GM18909 (cell line): ENCODE data around the gene MTHFD2L.
"Not testable (repeated sequence)": the region's sequence is repeated elsewhere in the genome, so short reads cannot be mapped to it uniquely, and the experiment has no call there.

Source experiments
- ATAC-seq: cut with Tn5 transposase; IDR thresholded peaks from one replicate; pipeline ENCODE4 v1.9.1; 2021; ENCODE audit warnings: mild to moderate bottlenecking; ENCODE audit not compliant: unreplicated experiment, poor library complexity

MTHFD2L gene

DNA sequence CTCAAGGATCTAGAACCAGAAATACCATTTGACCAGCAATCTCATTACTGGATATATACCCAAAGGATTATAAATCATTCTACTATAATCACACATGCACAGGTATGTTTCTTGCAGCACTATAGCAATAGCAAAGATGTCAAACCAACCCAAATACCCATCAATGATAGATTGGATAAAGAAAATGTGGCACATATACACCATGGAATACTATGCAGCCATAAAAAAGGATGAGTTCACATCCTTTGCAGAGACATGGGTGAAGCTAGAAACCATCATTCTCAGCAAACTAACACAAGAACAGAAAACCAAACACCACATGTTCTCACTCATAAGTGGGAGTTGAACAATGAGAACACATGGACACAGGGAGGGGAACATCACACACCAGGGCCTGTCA lies 25.7 kb upstream of the MTHFD2L start:
- ATAC-seq: not testable (repeated sequence)

GRCh38 chr4:74132944-74133343 lies 25.0 kb upstream of the MTHFD2L start:
- no peak for ATAC-seq

DNA sequence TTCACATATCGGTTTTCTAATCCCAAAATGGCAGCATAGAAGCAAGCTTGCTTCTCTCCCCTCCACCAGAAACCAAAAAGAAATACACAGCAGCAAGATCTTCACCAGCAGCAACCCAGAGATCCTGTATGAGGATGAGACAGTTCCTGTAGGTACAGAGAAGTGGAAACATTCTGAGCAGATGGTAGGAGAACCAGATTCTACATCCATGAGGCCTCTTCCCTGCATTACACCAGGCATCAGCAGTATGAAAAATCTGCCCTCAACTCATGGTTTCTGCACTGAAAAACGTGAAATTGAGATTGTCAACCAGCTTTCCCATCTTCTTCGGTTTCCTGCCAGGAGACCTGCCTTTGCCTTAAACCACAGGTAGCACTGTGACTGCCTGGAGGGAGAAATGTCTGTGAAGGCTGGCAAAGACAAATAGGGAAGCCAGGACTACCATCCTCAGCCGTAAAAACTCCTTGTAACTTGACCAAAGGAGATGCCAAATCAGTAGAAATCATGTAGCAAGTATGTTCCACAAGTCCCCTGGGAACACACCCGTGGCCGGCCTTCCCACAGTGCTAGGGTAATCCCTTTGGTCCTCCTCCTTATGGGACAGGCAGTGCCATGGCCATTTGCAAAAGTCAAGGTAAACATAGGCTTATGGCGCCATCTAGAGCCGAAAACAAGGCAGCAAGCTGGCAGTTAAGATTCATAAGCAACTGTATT lies 24.0 kb upstream of the MTHFD2L start:
- peak; percentile 83 for ATAC-seq

- no peak for ATAC-seq
Measured at GRCh38 chr4:74134500-74134852, 23.4 kb upstream of the MTHFD2L start.

- no peak for ATAC-seq
Measured at GRCh38 chr4:74146581-74147129, 11.3 kb upstream of the MTHFD2L start.

- no peak for ATAC-seq
Measured at GRCh38 chr4:74148205-74148604, 9.7 kb upstream of the MTHFD2L start.

DNA sequence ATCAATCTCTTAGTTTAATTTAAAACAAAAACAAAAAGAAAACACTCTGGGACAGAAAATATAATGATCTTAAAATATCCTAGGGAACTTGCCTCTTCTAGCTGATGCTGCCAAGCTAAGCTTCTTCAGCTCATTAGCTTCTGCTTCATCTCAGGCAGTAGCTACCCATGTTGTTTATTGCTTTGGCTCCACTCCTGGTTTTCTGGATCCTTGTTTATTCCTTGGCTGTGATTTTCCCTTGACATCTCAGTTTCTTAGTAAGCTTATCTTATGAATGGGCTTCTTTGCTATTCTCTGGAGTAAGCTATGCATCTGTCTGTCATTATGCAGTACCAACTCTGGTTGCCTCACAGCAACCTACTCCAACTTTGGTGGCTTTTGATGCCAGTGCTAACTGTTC lies 5.1 kb upstream of the MTHFD2L start:
- no peak for ATAC-seq

- no peak for ATAC-seq
Measured at GRCh38 chr4:74156521-74156920, 1.4 kb upstream of the MTHFD2L start.

- no peak for ATAC-seq
Measured at GRCh38 chr4:74157154-74157553, 764 bp upstream of the MTHFD2L start.

DNA sequence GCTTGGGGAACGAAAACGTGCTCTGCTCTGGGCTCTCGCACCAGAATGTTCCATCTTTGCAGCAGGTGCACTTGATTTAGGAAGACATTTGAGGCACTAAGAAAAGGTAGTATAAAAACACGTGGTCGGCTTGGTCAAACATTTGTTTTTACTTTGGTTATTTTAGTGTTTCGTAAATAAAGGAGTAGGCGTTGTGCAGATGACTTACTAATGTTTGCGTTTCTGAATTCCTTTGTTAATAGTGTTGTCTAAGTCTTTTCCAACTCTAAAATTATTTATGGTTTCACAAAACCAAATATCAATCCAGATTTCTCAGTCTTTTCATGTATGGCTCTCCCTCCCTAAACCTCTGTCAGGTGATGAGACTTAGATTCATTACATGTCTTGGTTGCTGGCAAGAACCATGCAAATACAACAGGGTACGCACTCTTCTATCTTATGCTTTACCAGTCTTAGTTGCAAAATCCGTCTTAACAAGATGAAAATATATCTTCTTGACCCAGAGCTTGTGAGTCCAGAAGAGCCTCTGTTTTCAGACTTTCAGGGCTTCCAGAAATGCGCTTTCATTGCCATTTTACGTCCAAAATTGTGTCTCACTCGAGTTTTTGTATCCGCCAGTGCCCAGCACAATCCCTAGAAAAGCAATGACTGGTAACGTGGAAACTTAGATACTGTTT lies 686 bp downstream of the MTHFD2L start:
- no peak for ATAC-seq

DNA sequence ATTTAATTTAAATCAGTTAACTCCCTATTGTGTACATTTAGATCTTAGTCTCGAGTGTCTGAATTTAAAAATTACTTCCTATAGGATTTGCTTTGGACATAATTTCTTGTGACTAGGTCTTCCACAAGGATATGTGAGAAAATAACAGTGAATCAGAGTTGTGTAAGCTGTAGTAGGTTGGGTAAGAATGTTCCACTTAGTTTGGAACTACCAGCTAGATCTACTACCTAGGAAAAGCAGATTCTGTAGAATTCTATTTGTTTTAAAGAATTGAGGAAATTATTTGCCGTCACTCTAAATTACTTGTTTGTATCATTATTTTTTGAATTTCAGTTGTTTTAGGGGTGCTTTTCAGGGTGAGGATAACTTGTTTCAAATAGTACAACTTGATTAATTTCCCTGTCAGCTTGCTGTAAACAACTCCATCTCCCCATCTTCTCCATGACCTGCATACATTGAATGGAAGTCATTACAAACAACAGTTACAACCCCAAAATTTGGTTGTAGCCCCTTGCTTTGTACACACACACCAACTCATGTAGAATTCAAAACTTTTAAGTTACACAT lies 1.3 kb downstream of the MTHFD2L start:
- no peak for ATAC-seq

GRCh38 chr4:74161666-74162450 lies 3.9 kb downstream of the MTHFD2L start:
- no peak for ATAC-seq

GRCh38 chr4:74166135-74166534 lies 8.2 kb downstream of the MTHFD2L start:
- no peak for ATAC-seq

GRCh38 chr4:74166818-74167217 lies 8.9 kb downstream of the MTHFD2L start:
- no peak for ATAC-seq

- no peak for ATAC-seq
Measured at GRCh38 chr4:74167585-74167984, 9.7 kb downstream of the MTHFD2L start.

GRCh38 chr4:74168841-74169240 lies 10.9 kb downstream of the MTHFD2L start:
- ATAC-seq: no peak

DNA sequence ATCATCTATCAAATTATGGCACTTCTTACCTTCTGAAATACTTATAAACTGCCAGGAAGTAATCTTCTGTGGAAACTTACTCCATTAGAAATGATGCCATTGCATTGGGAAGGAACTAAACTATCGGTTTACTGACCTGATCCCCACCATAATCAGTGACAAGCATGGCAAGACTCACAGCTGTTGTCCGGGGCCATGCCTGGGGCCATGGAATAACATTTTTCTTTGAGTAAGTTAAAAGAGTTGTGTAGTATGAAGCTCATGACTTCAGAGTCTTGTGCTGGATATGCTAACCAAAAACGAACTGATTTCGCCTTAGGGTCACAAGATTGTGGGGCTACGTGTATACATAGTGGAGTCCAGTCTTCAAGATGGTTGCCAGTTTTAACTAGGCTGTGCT lies 15.4 kb downstream of the MTHFD2L start:
- ATAC-seq: no peak

DNA sequence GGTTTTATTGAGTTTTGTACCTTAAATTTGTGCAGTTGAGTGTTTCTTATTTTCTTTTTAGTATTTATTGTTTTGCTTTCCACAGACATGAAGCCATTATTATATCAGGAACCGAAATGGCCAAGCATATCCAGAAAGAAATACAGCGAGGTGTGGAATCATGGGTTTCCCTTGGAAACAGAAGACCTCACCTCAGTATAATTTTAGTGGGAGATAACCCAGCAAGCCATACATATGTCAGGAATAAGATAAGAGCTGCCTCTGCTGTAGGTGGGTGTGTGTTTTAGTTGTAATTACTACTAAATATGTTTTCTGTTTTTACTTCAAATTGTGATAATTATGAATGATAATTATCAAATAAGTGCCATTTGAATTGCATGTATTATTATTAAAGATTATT lies 16.5 kb downstream of the MTHFD2L start:
- ATAC-seq: no peak

GRCh38 chr4:74174941-74175340 lies 17.0 kb downstream of the MTHFD2L start:
- no peak for ATAC-seq

GRCh38 chr4:74175379-74175778 lies 17.5 kb downstream of the MTHFD2L start:
- ATAC-seq: no peak

DNA sequence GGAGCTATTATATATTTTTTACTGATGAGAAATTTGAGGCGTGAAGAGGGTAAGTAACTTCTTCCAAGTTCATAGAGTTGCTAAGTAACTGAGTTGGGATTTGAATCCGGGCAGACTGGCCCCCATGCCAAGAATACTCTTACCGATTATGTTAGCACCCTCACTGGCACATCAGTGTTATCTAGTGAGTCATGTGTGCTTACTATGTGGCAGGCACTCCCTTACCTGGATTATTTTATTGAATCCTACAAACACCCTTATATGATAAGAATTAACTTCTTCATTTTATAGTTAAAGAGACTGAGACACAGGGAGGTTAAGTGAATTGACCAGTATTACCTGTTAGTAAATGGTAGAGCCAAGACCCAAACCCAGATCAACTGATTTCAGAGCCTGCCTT lies 20.9 kb downstream of the MTHFD2L start:
- no peak for ATAC-seq
